ENCODE measurements around the gene CAPN12.

The CAPN12 gene

DNA sequence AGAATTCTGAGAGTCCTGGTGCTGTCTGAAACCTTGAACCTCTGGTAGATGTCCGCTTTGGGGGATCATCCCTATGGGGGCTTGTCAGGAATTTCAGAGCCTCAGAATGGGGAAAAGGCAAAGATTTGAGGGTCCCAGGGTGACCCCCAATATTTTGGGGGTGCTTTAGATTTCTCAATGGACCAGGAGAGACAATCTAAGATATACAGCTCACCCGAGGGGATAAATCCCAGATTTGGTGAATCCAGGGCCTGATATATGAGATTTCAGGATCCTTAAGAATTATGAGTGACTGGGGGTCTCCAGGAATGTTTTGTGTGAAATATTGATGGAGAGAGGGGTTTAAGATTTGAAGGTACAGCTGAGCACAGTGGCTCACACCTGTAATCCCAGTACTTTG lies 3.3 kb downstream of the CAPN12 start:
- no peak for DNase-seq (ENCODE audit: low spot score)
- in situ Hi-C loops (cut with MboI; ENCODE audit: low sequenced_read_pairs, unreplicated experiment) = no loop called here
- no peak for TF ChIP-seq CTCF (IDR thresholded peaks at IDR 0.05; ENCODE audit: borderline replicate concordance, control extremely low read depth, extremely low read depth, insufficient read depth, missing control alignments)

DNA sequence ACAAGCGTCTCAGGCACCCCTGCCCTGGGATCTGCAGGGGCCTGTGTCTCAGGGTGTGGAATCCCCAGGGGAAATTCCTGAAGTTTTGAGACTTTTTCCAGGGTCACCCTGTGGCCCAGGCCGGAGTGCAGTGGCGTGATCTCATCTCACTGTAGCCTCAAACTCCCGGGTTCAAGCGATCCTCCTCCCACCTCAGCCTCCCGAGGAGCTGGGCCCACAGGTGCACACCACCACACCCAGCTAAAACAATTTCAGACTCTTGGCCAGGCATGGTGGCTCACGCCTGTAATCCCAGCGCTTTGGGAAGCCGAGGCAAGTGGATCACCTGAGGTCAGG lies 4.0 kb downstream of the CAPN12 start:
- in situ Hi-C loops (cut with MboI; ENCODE audit: low sequenced_read_pairs, unreplicated experiment) = no loop called here
- TF ChIP-seq CTCF (IDR thresholded peaks at IDR 0.05; ENCODE audit: borderline replicate concordance, control extremely low read depth, extremely low read depth, insufficient read depth, missing control alignments) = no peak
- DNase-seq (ENCODE audit: low spot score) = no peak

GRCh38 chr19:38739440-38740256 lies 4.6 kb downstream of the CAPN12 start:
- TF ChIP-seq CTCF (IDR thresholded peaks at IDR 0.05; ENCODE audit: borderline replicate concordance, control extremely low read depth, extremely low read depth, insufficient read depth, missing control alignments) = no peak
- DNase-seq (ENCODE audit: low spot score) = no peak
- in situ Hi-C loops (cut with MboI; ENCODE audit: low sequenced_read_pairs, unreplicated experiment) = no loop called here

- no peak for TF ChIP-seq CTCF (IDR thresholded peaks at IDR 0.05; ENCODE audit: borderline replicate concordance, control extremely low read depth, extremely low read depth, insufficient read depth, missing control alignments)
- no peak for DNase-seq (ENCODE audit: low spot score)
- in situ Hi-C loops (cut with MboI; ENCODE audit: low sequenced_read_pairs, unreplicated experiment) = no loop called here
Observed at GRCh38 chr19:38737921-38738737, 6.1 kb downstream of the CAPN12 start.

DNA sequence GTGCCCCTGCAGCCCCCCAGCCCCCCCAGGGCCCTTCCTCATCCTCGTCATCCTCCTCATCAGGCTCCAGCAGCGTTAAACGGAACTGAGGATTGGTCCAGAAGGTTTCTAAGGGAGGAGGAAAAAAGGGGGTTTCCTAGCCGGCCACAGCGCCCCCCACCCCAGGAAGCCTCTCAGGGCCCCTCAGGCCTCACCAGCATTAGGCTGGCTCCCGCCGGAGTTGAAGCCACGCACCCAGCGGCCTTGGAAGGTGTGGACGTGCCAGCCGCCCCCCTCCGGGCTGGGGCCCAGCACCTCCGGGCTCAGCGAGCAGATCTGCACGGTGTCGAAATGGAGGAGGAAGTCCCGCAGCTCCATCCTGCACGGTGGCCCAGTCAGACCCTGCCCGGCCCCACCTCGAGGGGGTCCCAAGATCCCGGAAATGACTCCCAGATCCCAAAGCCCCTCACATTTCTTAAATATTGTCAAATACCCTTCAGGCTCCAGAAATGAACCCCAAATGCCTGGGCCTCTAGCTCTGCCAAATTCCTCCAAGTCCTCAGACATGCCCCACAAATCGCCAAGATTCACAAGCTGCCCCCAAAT lies 6.9 kb downstream of the CAPN12 start:
- DNase-seq (ENCODE audit: low spot score) = no peak
- no peak for TF ChIP-seq CTCF (IDR thresholded peaks at IDR 0.05; ENCODE audit: borderline replicate concordance, control extremely low read depth, extremely low read depth, insufficient read depth, missing control alignments)
- in situ Hi-C loops (cut with MboI; ENCODE audit: low sequenced_read_pairs, unreplicated experiment) = no loop called here

DNA sequence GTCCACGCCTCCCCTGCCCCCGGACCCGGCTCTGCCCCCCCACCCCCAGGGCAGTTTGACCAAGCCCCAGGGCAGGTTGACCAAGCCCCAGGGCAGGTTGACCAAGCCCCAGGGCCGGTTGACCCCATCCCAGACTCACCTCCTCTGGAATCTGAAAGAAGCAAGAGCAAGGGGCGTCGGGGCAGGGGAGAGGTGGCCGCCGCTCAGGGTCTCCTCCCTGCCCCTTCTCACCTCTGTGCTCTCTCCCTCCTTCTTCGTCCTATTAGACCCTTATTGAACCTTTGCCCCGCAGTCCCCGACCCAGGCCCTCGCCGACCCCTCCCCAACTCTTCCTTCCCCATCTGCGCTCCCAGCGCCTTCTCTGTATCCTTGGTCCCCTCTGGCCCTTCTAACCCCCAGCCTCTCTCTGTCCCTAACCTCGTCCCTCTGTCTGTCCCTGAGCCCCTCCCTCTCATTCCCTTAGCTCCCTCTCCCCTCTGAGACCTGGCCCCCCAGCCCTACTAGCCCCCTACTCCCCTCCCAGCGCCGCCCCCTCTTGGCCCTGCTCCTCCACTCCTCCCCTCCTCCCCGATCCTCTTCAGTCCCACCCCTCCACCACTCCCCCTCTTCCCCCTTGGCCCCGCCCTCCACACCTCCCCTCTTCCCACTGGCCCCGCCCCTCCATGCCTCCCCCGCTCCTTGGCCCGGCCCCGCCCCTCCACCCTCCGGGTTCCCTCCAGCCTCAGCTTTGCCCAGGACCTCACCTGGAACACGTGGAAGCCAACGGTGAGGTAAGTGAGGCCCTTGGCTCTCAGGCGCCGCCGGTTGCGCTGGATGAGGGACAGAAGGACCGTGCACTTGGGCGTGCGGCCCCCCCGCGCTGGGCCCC lies 7.6 kb downstream of the CAPN12 start:
- DNase-seq (ENCODE audit: low spot score) = peak; percentile 91
- in situ Hi-C loops (cut with MboI; ENCODE audit: low sequenced_read_pairs, unreplicated experiment) = no loop called here
- TF ChIP-seq CTCF (IDR thresholded peaks at IDR 0.05; ENCODE audit: borderline replicate concordance, control extremely low read depth, extremely low read depth, insufficient read depth, missing control alignments) = no peak
